Prostate gland (tissue), 2 donors: ENCODE results near the gene MALRD1.

Experiments
- CTCF ChIP-seq, 4 experiments: fragments of 200-600 bp in 2 of 4; fragments of 450-650 bp in 2 of 4; sonication (generic) in 2 of 4; IDR thresholded peaks; 1 replicate in 3 of 4; 2 replicates in 1 of 4; pipeline ENCODE4 v1.5.1; 2016 to 2019; ENCODE audit warnings: antibody characterized with exemption in 4 of 4, mild to moderate bottlenecking in 2 of 4, moderate library complexity in 2 of 4
- POLR2A ChIP-seq: fragments of 450-650 bp; IDR thresholded peaks from one replicate; pipeline ENCODE4 v1.6.1; 2016; ENCODE audit warnings: antibody characterized with exemption, mild to moderate bottlenecking
- POLR2AphosphoS5 ChIP-seq: sonication (generic); formaldehyde crosslinking; IDR thresholded peaks from one replicate; pipeline ENCODE4 v1.6.1; 2017; ENCODE audit warnings: antibody characterized with exemption

DNA sequence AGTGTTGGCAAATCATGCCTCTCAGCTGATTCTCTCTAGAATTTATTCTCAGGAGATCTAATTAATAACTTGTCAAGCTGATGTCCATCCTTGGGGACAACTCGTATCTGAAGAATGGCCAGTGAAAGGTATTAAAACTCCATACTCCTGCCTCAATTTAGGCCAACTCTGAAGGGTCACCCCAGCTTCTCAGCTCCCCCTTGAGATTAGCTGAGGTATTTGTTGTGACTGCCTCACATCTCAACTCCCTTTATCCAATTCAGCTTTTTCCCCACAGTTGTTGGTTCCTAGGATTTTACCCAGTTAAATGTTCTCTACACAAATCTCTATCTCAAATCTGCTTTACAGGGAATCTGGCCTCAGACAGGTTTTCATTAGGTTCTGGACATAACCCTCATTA lies 182.4 kb downstream of the MALRD1 start:
- no peak for TF ChIP-seq POLR2AphosphoS5
- no peak for TF ChIP-seq POLR2A
- no peak for TF ChIP-seq CTCF (IDR thresholded peaks at IDR 0.05)
